GM23338 (cell line): ENCODE results near the gene STEAP3.

Experiments used
- EZH2 ChIP-seq: fragments of 200-600 bp; sonication (generic); IDR thresholded peaks from one replicate; pipeline ENCODE4 v1.8.0; 2017; ENCODE audit warnings: antibody characterized with exemption, mild to moderate bottlenecking, low read depth; ENCODE audit not compliant: unreplicated experiment
- REST ChIP-seq: IDR thresholded peaks from one replicate; pipeline ENCODE4 v1.6.1; 2018; ENCODE audit warnings: antibody characterized with exemption; ENCODE audit not compliant: unreplicated experiment

- TF ChIP-seq REST (no peak), EZH2 (no peak)
Measured at GRCh38 chr2:119246884-119247843, 23.5 kb downstream of the STEAP3 start.
